ENCODE measurements around the gene KLF5. TPM values are rescaled to one million over a fixed set of nuclear protein-coding genes. Genes with fewer than 3 reads are reported as not detected.

Gene KLF5
- total and polyA plus RNA-seq, 7 donors = 8.0 to 48.2 (median 11.6) TPM

DNA sequence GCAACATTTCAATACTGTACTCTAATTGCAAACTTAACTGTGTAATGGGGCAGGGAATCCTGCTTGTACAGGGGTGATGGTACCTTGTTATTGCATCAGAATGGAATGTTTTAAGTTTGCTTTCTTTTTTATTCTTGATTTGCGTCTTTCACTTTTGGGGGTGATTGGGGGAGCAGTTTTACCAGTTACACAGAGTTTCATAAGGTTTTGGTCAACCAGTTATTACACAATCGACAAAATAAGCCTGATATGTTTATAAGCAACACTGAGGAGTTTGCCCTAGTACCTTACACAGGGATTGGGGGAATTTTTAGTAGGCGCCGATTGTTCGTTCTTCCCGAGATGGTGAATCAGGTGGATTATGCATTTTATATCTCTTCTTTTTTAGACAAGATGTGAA is 2.7 kb downstream of the KLF5 start:
- peak overlapping the region; percentile 74 for H3K27ac ChIP-seq
- WGBS, 3 donors = 88 to 90% (median 88%) methylated on average over 6 of the region's 6 CpGs
- peak overlapping the region; percentile 76 for H3K4me3 ChIP-seq
- TF ChIP-seq, protein P1, sequence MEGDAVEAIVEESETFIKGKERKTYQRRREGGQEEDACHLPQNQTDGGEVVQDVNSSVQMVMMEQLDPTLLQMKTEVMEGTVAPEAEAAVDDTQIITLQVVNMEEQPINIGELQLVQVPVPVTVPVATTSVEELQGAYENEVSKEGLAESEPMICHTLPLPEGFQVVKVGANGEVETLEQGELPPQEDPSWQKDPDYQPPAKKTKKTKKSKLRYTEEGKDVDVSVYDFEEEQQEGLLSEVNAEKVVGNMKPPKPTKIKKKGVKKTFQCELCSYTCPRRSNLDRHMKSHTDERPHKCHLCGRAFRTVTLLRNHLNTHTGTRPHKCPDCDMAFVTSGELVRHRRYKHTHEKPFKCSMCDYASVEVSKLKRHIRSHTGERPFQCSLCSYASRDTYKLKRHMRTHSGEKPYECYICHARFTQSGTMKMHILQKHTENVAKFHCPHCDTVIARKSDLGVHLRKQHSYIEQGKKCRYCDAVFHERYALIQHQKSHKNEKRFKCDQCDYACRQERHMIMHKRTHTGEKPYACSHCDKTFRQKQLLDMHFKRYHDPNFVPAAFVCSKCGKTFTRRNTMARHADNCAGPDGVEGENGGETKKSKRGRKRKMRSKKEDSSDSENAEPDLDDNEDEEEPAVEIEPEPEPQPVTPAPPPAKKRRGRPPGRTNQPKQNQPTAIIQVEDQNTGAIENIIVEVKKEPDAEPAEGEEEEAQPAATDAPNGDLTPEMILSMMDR (IDR thresholded peaks at IDR 0.05) = no peak
- no peak for DNase-seq
- peaks cover 0 to 43% of the 10 kb centered on the region in 2 donors for H3K36me3 ChIP-seq (ENCODE audit: insufficient read depth in 1 of 2, low read depth in 1 of 2)
- intact Hi-C loops (cut with DNase I) = no loop called here
- H3K9me3 ChIP-seq = no peaks in the 10 kb centered on the region
- H3K27me3 ChIP-seq (ENCODE audit: insufficient read depth in 3 of 3, low read length in 2 of 3) = no peaks in the 10 kb centered on the region
- peaks cover 16% of the 10 kb centered on the region for H3K4me1 ChIP-seq
- ATAC-seq = no peak

DNA sequence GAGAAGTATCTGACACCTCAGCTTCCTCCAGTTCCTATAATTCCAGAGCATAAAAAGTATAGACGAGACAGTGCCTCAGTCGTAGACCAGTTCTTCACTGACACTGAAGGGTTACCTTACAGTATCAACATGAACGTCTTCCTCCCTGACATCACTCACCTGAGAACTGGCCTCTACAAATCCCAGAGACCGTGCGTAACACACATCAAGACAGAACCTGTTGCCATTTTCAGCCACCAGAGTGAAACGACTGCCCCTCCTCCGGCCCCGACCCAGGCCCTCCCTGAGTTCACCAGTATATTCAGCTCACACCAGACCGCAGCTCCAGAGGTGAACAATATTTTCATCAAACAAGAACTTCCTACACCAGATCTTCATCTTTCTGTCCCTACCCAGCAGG is 3.1 kb downstream of the KLF5 start:
- ATAC-seq = no peak
- intact Hi-C loops (cut with DNase I) = no loop called here
- Histone ChIP-seq H3K4me1 (peaks cover 16% of the 10 kb centered on the region), H3K27me3 (ENCODE audit: insufficient read depth in 3 of 3, low read length in 2 of 3) (no peaks in the 10 kb centered on the region), H3K4me3 (peak overlapping the region; percentile 76), H3K36me3 (ENCODE audit: insufficient read depth in 1 of 2, low read depth in 1 of 2) (peaks cover 0 to 47% of the 10 kb centered on the region in 2 donors), H3K9me3 (no peaks in the 10 kb centered on the region), H3K27ac (no peak overlapping the region)
- WGBS, 3 donors = 79 to 90% (median 83%) methylated on average over 9 of the region's 9 CpGs
- DNase-seq = no peak
- TF ChIP-seq, protein P1 (IDR thresholded peaks at IDR 0.05) = no peak

DNA sequence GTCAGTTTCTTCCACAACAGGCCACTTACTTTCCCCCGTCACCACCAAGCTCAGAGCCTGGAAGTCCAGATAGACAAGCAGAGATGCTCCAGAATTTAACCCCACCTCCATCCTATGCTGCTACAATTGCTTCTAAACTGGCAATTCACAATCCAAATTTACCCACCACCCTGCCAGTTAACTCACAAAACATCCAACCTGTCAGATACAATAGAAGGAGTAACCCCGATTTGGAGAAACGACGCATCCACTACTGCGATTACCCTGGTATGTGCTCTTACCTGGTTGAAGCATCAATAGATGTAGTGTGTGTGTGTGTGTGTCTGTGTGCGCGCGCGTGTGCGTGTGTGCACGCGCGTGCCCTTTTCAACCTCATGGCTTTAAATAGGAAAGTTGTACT is 3.7 kb downstream of the KLF5 start:
- Histone ChIP-seq H3K36me3 (ENCODE audit: insufficient read depth in 1 of 2, low read depth in 1 of 2) (peaks cover 0 to 49% of the 10 kb centered on the region in 2 donors), H3K27ac (no peak overlapping the region), H3K27me3 (ENCODE audit: insufficient read depth in 3 of 3, low read length in 2 of 3) (no peaks in the 10 kb centered on the region), H3K4me3 (no peak overlapping the region), H3K4me1 (peaks cover 16% of the 10 kb centered on the region), H3K9me3 (no peaks in the 10 kb centered on the region)
- TF ChIP-seq, protein P1 (IDR thresholded peaks at IDR 0.05) = no peak
- DNase-seq (no peak), ATAC-seq (no peak)
- intact Hi-C loops (cut with DNase I) = no loop called here
- WGBS, 3 donors = 91 to 96% (median 95%) methylated on average over 13 of the region's 13 CpGs

DNA sequence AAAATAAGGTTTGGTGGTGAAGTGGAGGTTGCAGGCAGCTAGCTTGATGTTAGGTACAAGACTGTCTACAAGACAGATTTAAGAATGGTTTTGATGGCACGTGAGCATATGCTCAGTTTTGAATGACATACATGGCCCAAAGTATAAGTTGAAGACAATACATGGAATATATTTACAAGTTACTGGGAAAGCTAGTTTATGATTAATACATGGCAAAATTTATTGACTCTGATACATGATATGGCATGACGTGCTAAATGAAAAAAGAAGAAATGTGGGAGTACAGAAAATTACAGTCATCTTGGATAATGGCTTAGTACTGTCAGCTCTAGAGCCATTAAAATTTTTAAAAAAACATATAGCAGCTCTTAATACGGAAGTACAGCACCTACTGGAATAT is 4.4 kb downstream of the KLF5 start:
- TF ChIP-seq, protein P1 (IDR thresholded peaks at IDR 0.05) = no peak
- H3K27me3 ChIP-seq (ENCODE audit: insufficient read depth in 3 of 3, low read length in 2 of 3) = no peaks in the 10 kb centered on the region
- intact Hi-C loops (cut with DNase I) = no loop called here
- WGBS, 3 donors = 88 to 91% (median 89%) methylated on average over 3 of the region's 3 CpGs
- H3K9me3 ChIP-seq = no peaks in the 10 kb centered on the region
- ATAC-seq (no peak), DNase-seq (no peak)
- peaks cover 12% of the 10 kb centered on the region for H3K4me1 ChIP-seq
- H3K4me3 ChIP-seq = no peak overlapping the region
- H3K27ac ChIP-seq = no peak overlapping the region
- H3K36me3 ChIP-seq (ENCODE audit: insufficient read depth in 1 of 2, low read depth in 1 of 2) = peaks cover 0 to 52% of the 10 kb centered on the region in 2 donors

DNA sequence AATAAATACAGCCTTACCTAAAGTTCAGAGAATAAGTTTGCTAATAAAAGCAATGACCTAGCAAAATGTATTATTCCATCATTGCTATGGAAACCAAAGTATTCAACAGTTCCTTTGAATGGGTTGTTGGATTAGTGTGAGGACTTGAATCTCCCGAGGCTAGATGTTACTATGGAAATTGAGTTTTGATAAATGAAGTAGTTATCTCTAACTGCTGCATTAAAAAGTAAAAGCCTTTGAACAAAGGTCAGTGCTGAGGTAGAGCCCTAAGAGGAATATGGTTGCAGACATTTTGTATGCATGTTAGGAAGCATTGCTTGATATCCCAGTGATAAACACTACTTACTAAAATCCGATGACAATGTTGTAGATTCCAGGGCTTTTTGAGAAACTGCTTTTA is 6.2 kb downstream of the KLF5 start:
- intact Hi-C loops (cut with DNase I) = no loop called here
- WGBS, 3 donors = 58 to 69% (median 64%) methylated on average over 2 of the region's 2 CpGs

More for the DNA sequence above, 6.2 kb downstream of the KLF5 start:
- Histone ChIP-seq H3K9me3 (no peaks in the 10 kb centered on the region), H3K4me3 (no peak overlapping the region), H3K4me1 (peaks cover 9% of the 10 kb centered on the region), H3K36me3 (ENCODE audit: insufficient read depth in 1 of 2, low read depth in 1 of 2) (peaks cover 0 to 53% of the 10 kb centered on the region in 2 donors), H3K27ac (no peak overlapping the region), H3K27me3 (ENCODE audit: insufficient read depth in 3 of 3, low read length in 2 of 3) (no peaks in the 10 kb centered on the region)
- ATAC-seq = no peak
- TF ChIP-seq, protein P1 (IDR thresholded peaks at IDR 0.05) = no peak
- DNase-seq = no peak

Measured in psoas muscle (tissue), 8 donors.